ENCODE measurements around the gene CPM.
A peak's percentile ranks its signal among the peaks of the same experiment; 100 is the strongest.

DNA sequence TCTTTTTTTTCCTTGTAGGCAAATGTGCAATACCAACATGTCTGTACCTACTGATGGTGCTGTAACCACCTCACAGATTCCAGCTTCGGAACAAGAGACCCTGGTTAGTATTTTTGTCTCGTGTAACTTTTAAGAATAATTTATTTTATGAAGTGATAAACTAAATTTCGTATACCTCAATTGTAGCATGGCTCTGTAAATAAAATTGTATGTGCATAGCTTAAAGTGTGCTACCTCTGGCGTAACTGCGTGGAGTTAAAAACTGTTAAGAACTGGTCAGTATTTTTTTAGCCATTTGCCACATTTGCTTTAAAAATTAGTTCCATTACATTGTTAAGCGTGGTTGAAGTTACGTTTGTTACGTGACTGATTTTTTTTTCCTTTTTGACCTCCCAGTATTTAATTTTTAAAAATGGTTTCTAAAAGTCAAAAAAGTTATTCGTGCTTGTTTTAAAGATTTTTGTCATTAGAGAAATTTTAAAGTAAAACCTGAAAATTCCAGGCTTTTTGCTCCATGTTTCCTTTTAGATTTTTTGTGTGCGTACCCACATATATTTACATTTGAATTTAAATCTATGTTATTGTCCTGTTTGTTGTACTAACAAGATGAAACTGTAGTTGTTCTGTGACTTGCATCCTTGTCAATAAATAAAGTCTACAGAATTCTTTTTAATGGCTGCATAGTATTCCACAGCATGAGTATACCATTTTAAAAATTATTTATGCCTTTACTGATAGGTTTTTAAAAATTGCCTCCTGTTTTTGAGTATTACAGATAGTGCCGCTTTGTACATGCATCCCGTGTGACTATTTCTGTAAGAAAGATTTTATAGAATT lies 123.6 kb downstream of the CPM start:
- TF ChIP-seq, protein P1, sequence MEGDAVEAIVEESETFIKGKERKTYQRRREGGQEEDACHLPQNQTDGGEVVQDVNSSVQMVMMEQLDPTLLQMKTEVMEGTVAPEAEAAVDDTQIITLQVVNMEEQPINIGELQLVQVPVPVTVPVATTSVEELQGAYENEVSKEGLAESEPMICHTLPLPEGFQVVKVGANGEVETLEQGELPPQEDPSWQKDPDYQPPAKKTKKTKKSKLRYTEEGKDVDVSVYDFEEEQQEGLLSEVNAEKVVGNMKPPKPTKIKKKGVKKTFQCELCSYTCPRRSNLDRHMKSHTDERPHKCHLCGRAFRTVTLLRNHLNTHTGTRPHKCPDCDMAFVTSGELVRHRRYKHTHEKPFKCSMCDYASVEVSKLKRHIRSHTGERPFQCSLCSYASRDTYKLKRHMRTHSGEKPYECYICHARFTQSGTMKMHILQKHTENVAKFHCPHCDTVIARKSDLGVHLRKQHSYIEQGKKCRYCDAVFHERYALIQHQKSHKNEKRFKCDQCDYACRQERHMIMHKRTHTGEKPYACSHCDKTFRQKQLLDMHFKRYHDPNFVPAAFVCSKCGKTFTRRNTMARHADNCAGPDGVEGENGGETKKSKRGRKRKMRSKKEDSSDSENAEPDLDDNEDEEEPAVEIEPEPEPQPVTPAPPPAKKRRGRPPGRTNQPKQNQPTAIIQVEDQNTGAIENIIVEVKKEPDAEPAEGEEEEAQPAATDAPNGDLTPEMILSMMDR (conservative IDR thresholded peaks at IDR 0.05; ENCODE audit: low read length): 0 out of 2 replicates have a peak, but pooled peaks have one; percentile 22
- no peak for TF ChIP-seq EZH2phosphoT487 (IDR thresholded peaks at IDR 0.05; ENCODE audit: borderline replicate concordance, low read depth, low read length)
